Ascending aorta (tissue), 2 donors: ENCODE results near the gene CCNB1. TPM values are rescaled to one million over a fixed set of nuclear protein-coding genes. Genes with fewer than 3 reads are reported as not detected.
"Not testable (repeated sequence)": the region's sequence is repeated elsewhere in the genome, so short reads cannot be mapped to it uniquely, and the experiment has no call there.

Source experiments
- DNase-seq, 2 donors: peaks; one replicate each; pipeline ENCODE4 v3.0.0-alpha.2; 2019; ENCODE audit warnings: low spot score in 2 of 2
- H3K27ac ChIP-seq, 2 donors: fragments of 200-600 bp; sonication (generic); one replicate each; pipeline ENCODE4 v1.5.1; 2016 to 2017; ENCODE audit warnings: mild to moderate bottlenecking in 1 of 2
- H3K27me3 ChIP-seq: fragments of 200-600 bp; sonication (generic); one replicate; pipeline ENCODE4 v1.5.1; 2017
- H3K36me3 ChIP-seq, 2 donors: fragments of 200-600 bp; sonication (generic); one replicate each; pipeline ENCODE4 v1.5.1; 2016
- H3K4me1 ChIP-seq, 2 donors: fragments of 200-600 bp; sonication (generic); one replicate each; pipeline ENCODE4 v1.5.1; 2016 to 2017; ENCODE audit warnings: mild to moderate bottlenecking in 1 of 2
- H3K4me3 ChIP-seq, 2 donors: fragments of 200-600 bp; sonication (generic); one replicate each; pipeline ENCODE4 v1.5.1; 2016 to 2017; ENCODE audit warnings: mild to moderate bottlenecking in 1 of 2
- H3K9me3 ChIP-seq, 2 donors: fragments of 200-600 bp; sonication (generic); one replicate each; pipeline ENCODE4 v1.5.1; 2016
- intact Hi-C: fragments of 100-400 bp; cut with DNase I; formaldehyde crosslinking; loops from one replicate; pipeline ENCODE4 v1.15.1; 2023
- total RNA-seq: library from RNA; depleted of rRNA; stranded (reverse); fragments of >200 nt; gene quantifications from one replicate; pipeline ENCODE4 v1.1.0, GENCODE V29; 2016
- TF ChIP-seq, protein P1 (sequence below), 3 experiments: fragments of 200-600 bp in 2 of 3; fragments of 450-650 bp in 1 of 3; sonication (generic) in 2 of 3; IDR thresholded peaks; one replicate each; pipeline ENCODE4 v1.5.1; 2016 to 2019; ENCODE audit warnings: antibody characterized with exemption in 3 of 3, mild to moderate bottlenecking in 1 of 3, moderate library complexity in 1 of 3

The CCNB1 gene
- total RNA-seq, 1 donor from 2014 or later, result 16.0 TPM

DNA sequence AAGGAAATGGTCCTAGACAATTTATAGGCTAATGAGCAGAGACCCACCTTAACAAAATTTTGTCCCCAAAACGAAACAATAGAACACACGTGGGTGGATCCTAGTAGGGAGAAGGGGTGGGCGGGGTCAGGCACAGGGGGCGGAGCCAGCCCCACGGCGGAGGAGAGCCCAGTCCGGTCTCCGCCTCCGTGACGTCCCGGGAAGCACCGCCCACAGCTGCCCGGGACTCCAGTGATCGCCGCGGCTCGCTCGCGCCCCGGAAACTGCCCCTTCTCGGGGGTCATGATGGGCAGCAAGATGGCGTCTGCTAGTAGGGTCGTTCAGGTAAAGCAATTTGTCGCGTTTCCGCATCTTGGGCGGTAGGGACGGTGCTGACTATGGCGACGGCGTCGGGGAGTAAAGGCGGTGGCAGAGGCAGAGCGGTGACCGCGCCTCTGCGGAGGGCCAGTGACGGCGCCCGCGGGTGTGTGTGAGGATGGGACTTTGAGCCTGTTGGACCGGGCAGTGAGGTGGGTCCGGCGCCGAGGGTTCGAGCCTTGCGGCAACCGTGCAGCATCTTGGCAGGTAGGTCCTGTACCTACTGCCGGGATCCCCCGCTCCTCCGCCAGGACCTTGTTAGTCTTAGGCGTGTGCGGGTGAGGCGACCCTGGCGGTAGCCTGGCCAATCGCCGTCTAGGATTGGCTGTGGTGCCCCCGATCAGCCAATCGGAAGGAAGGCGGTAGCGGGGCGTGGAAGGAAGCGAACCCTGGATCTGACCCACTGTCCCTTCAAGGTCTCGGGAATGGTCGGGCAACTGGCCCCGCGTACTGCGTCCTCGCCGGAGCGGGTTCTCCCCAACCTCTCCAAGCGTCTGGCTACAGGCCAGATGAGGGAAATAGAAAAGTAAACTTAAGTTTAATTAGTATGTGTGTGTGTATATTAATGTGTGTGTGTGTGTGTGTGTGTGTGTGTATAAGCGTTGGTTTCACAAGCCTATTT, 50.9 kb downstream of the CCNB1 start:
- Histone ChIP-seq H3K27ac (peak overlapping the region; percentile 88 to 91), H3K4me1 (peaks cover 0 to 6% of the 10 kb centered on the region in 2 donors), H3K4me3 (peak overlapping the region; percentile 84 to 86), H3K27me3 (no peaks in the 10 kb centered on the region), H3K36me3 (no peaks in the 10 kb centered on the region), H3K9me3 (no peaks in the 10 kb centered on the region)
- intact Hi-C loops, result loop anchor here (1.0 to 10.0 kb wide), 4 partner anchors 16 to 57 kb away; partner anchors contain the start of genes CCNB1, CDK7 and CENPH
- DNase-seq, result peak; percentile 91 to 99
- TF ChIP-seq, protein P1, sequence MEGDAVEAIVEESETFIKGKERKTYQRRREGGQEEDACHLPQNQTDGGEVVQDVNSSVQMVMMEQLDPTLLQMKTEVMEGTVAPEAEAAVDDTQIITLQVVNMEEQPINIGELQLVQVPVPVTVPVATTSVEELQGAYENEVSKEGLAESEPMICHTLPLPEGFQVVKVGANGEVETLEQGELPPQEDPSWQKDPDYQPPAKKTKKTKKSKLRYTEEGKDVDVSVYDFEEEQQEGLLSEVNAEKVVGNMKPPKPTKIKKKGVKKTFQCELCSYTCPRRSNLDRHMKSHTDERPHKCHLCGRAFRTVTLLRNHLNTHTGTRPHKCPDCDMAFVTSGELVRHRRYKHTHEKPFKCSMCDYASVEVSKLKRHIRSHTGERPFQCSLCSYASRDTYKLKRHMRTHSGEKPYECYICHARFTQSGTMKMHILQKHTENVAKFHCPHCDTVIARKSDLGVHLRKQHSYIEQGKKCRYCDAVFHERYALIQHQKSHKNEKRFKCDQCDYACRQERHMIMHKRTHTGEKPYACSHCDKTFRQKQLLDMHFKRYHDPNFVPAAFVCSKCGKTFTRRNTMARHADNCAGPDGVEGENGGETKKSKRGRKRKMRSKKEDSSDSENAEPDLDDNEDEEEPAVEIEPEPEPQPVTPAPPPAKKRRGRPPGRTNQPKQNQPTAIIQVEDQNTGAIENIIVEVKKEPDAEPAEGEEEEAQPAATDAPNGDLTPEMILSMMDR (IDR thresholded peaks at IDR 0.05), result peak; percentile 23 to 26 (median 25)

GRCh38 chr5:69219939-69220338, 53.0 kb downstream of the CCNB1 start:
- Histone ChIP-seq H3K4me1 (peaks cover 0 to 6% of the 10 kb centered on the region in 2 donors), H3K9me3 (no peaks in the 10 kb centered on the region), H3K4me3 (no peak overlapping the region), H3K36me3 (peaks cover 3 to 5% of the 10 kb centered on the region in 2 donors), H3K27ac (no peak overlapping the region), H3K27me3 (no peaks in the 10 kb centered on the region)
- DNase-seq, result no peak
- intact Hi-C loops, result loop anchor here (10.0 kb wide), 1 partner anchor 55 kb away; no protein-coding TSS in a partner anchor
- TF ChIP-seq, protein P1 (IDR thresholded peaks at IDR 0.05), result no peak

- H3K4me1 ChIP-seq, H3K27ac ChIP-seq, H3K36me3 ChIP-seq, intact Hi-C loops, H3K4me3 ChIP-seq, H3K9me3 ChIP-seq, H3K27me3 ChIP-seq, DNase-seq: not testable (repeated sequence)
Measured at GRCh38 chr5:69220371-69220770, 53.4 kb downstream of the CCNB1 start.

DNA sequence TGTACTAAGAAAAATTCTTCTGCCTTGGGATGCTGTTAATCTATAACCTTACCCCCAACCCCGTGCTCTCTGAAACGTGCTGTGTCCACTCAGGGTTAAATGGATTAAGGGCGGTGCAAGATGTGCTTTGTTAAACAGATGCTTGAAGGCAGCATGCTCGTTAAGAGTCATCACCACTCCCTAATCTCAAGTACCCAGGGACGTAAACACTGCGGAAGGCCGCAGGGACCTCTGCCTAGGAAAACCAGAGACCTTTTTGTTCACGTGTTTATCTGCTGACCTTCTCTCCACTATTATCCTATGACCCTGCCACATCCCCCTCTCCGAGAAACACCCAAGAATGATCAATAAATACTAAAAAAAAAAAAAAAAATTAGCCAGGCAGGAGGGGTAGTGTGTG, 53.9 kb downstream of the CCNB1 start:
- H3K4me1 ChIP-seq, H3K36me3 ChIP-seq, intact Hi-C loops: not testable (repeated sequence)

GRCh38 chr5:69224520-69224919, 57.6 kb downstream of the CCNB1 start:
- Histone ChIP-seq H3K4me3 (no peak overlapping the region), H3K27ac (no peak overlapping the region), H3K9me3 (no peaks in the 10 kb centered on the region), H3K27me3 (no peaks in the 10 kb centered on the region), H3K36me3 (peaks cover 18 to 25% of the 10 kb centered on the region in 2 donors), H3K4me1 (no peaks in the 10 kb centered on the region)
- TF ChIP-seq, protein P1 (IDR thresholded peaks at IDR 0.05), result no peak
- intact Hi-C loops, result no loop called here
- DNase-seq, result no peak

More for the DNA sequence above, 53.9 kb downstream of the CCNB1 start:
- H3K9me3 ChIP-seq, H3K27me3 ChIP-seq, DNase-seq, H3K27ac ChIP-seq, H3K4me3 ChIP-seq: not testable (repeated sequence)

DNA sequence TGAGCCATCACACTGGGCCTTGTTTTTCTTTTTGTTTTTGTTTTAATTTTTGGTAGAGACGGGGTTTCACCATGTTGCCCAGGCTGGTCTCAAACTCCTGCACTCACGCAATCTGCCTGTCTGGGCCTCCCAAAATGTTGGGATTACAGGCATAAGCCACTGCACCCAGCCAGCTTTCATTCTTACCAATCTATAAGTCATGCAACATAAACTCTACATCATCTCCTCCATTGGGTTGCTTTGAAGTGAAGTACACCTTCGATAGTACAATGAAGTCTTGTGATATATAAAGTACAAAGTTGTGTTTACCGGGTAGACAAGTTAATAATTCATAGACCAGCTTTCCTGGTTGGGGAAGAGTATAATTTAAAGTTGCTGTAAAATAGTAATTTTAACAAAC, 58.9 kb downstream of the CCNB1 start:
- intact Hi-C loops, result no loop called here
- no peak overlapping the region for H3K27ac ChIP-seq

More for the DNA sequence above, 58.9 kb downstream of the CCNB1 start:
- Histone ChIP-seq H3K4me1 (no peaks in the 10 kb centered on the region), H3K36me3 (peaks cover 20 to 34% of the 10 kb centered on the region in 2 donors), H3K9me3 (no peaks in the 10 kb centered on the region), H3K27me3 (no peaks in the 10 kb centered on the region), H3K4me3 (no peak overlapping the region)
- TF ChIP-seq, protein P1 (IDR thresholded peaks at IDR 0.05), result no peak
- no peak for DNase-seq

Other genes with a start within 250 kb of the CCNB1 start
- gene SLC30A5, start 73.1 kb upstream of the CCNB1 start, total RNA-seq, result 20.6 TPM
- not detected for gene CENPH, start 22.4 kb downstream of the CCNB1 start, total RNA-seq
- gene CDK7, start 67.7 kb downstream of the CCNB1 start, total RNA-seq, result 94.3 TPM
- gene CCDC125, start 165.7 kb downstream of the CCNB1 start, total RNA-seq, result 5.2 TPM
- gene AK6, start 202.4 kb downstream of the CCNB1 start, total RNA-seq, result 3.9 TPM
- 6.3 TPM for gene TAF9, start 202.4 kb downstream of the CCNB1 start, total RNA-seq
- gene RAD17, start 202.7 kb downstream of the CCNB1 start, total RNA-seq, result 24.4 TPM
- gene MARVELD2, start 248.0 kb downstream of the CCNB1 start, total RNA-seq, result not detected